ENCODE data around the gene TRPV3.

- no peak for TF ChIP-seq CTCF (IDR thresholded peaks at IDR 0.05)
- no peak for TF ChIP-seq EZH2 (IDR thresholded peaks at IDR 0.05)
Observed at GRCh38 chr17:3575511-3575910, 17.9 kb upstream of the TRPV3 start.

Data from neural progenitor cell (in vitro differentiated cells).